ENCODE measurements around the gene LGALS4.
"Not testable (repeated sequence)": the region's sequence is repeated elsewhere in the genome, so short reads cannot be mapped to it uniquely, and the experiment has no call there.

The LGALS4 gene

GRCh38 chr19:38812841-38813320 is at the start of gene LGALS4:
Gene LGALS4 (minus strand): TSS chr19:38812945. CDS start chr19:38812886, 59 bp downstream.
- Mint-ChIP-seq H3K36me3 (peaks cover 29% of the 10 kb centered on the region), H3K4me3 (no peak within 1 kb of the TSS)
- ATAC-seq = peak; percentile 32

GRCh38 chr19:38861368-38861767 is 48.6 kb upstream of the LGALS4 start:
- DNase-seq (ENCODE audit: low spot score in 2 of 2) (no peak), ATAC-seq (no peak)
- H3K4me3 Mint-ChIP-seq = no peak overlapping the region
- H3K4me1 Mint-ChIP-seq = peaks cover 48% of the 10 kb centered on the region
- peaks cover 29% of the 10 kb centered on the region for H3K36me3 Mint-ChIP-seq
- no peak overlapping the region for H3K27ac Mint-ChIP-seq
- no peaks in the 10 kb centered on the region for H3K9me3 Mint-ChIP-seq

More at GRCh38 chr19:38812841-38813320, at the start of gene LGALS4:
- no peaks in the 10 kb centered on the region for H3K9me3 Mint-ChIP-seq
- no peak for DNase-seq (ENCODE audit: low spot score in 2 of 2)
- H3K27ac Mint-ChIP-seq = peak within 1 kb of the TSS; percentile 48
- H3K4me1 Mint-ChIP-seq = no peaks in the 10 kb centered on the region

GRCh38 chr19:38859631-38860204 is 47.0 kb upstream of the LGALS4 start:
- H3K4me1 Mint-ChIP-seq = peaks cover 36% of the 10 kb centered on the region
- not testable (repeated sequence) for H3K9me3 Mint-ChIP-seq; DNase-seq (ENCODE audit: low spot score in 2 of 2); H3K4me3 Mint-ChIP-seq; ATAC-seq
- peaks cover 13% of the 10 kb centered on the region for H3K36me3 Mint-ChIP-seq
- peak overlapping the region; percentile 24 for H3K27ac Mint-ChIP-seq

GRCh38 chr19:38856813-38857212 is 44.1 kb upstream of the LGALS4 start:
- ATAC-seq (no peak), DNase-seq (ENCODE audit: low spot score in 2 of 2) (no peak)
- Mint-ChIP-seq H3K9me3 (no peaks in the 10 kb centered on the region), H3K4me1 (peaks cover 38% of the 10 kb centered on the region), H3K36me3 (peaks cover 16% of the 10 kb centered on the region), H3K4me3 (peak overlapping the region; percentile 44), H3K27ac (peak overlapping the region; percentile 86)

GRCh38 chr19:38855751-38856150 is 43.0 kb upstream of the LGALS4 start:
- DNase-seq (ENCODE audit: low spot score in 2 of 2); ATAC-seq; H3K4me3 Mint-ChIP-seq; H3K9me3 Mint-ChIP-seq; H3K27ac Mint-ChIP-seq: not testable (repeated sequence)
- peaks cover 49% of the 10 kb centered on the region for H3K4me1 Mint-ChIP-seq
- H3K36me3 Mint-ChIP-seq = peaks cover 27% of the 10 kb centered on the region

- H3K9me3 Mint-ChIP-seq, ATAC-seq: not testable (repeated sequence)
Measured at GRCh38 chr19:38854961-38855360, 42.2 kb upstream of the LGALS4 start.

GRCh38 chr19:38853214-38853613 is 40.5 kb upstream of the LGALS4 start:
- Mint-ChIP-seq H3K27ac (peak overlapping the region; percentile 98), H3K4me3 (peak overlapping the region; percentile 94), H3K36me3 (peaks cover 52% of the 10 kb centered on the region), H3K4me1 (peaks cover 50% of the 10 kb centered on the region), H3K9me3 (no peaks in the 10 kb centered on the region)
- ATAC-seq (no peak), DNase-seq (ENCODE audit: low spot score in 2 of 2) (no peak)

More at GRCh38 chr19:38854961-38855360, 42.2 kb upstream of the LGALS4 start:
- H3K27ac Mint-ChIP-seq; DNase-seq (ENCODE audit: low spot score in 2 of 2); H3K4me3 Mint-ChIP-seq: not testable (repeated sequence)
- peaks cover 35% of the 10 kb centered on the region for H3K36me3 Mint-ChIP-seq
- H3K4me1 Mint-ChIP-seq = peaks cover 49% of the 10 kb centered on the region

GRCh38 chr19:38852231-38853044 is 39.7 kb upstream of the LGALS4 start:
- peaks cover 58% of the 10 kb centered on the region for H3K36me3 Mint-ChIP-seq
- ATAC-seq (peak; percentile 34), DNase-seq (ENCODE audit: low spot score in 2 of 2) (peak; percentile 52 to 81)
- peak overlapping the region; percentile 94 for H3K4me3 Mint-ChIP-seq
- no peaks in the 10 kb centered on the region for H3K9me3 Mint-ChIP-seq
- peak overlapping the region; percentile 98 for H3K27ac Mint-ChIP-seq
- peaks cover 50% of the 10 kb centered on the region for H3K4me1 Mint-ChIP-seq

GRCh38 chr19:38851622-38852230 is 39.0 kb upstream of the LGALS4 start:
- Mint-ChIP-seq H3K36me3 (peaks cover 59% of the 10 kb centered on the region), H3K9me3 (no peaks in the 10 kb centered on the region), H3K4me1 (peaks cover 50% of the 10 kb centered on the region), H3K27ac (peak overlapping the region; percentile 98), H3K4me3 (peak overlapping the region; percentile 94)
- DNase-seq (ENCODE audit: low spot score in 2 of 2) (peak; percentile 88 to 95), ATAC-seq (peak; percentile 12)

GRCh38 chr19:38850976-38851621 is 38.4 kb upstream of the LGALS4 start:
- ATAC-seq (no peak), DNase-seq (ENCODE audit: low spot score in 2 of 2) (peak in 1 of 2 donors; percentile 81)
- Mint-ChIP-seq H3K9me3 (no peaks in the 10 kb centered on the region), H3K4me3 (peak overlapping the region; percentile 94), H3K4me1 (peaks cover 48% of the 10 kb centered on the region), H3K36me3 (peaks cover 65% of the 10 kb centered on the region), H3K27ac (peak overlapping the region; percentile 98)

GRCh38 chr19:38850436-38850975 is 37.8 kb upstream of the LGALS4 start:
- no peak for DNase-seq (ENCODE audit: low spot score in 2 of 2)
- H3K4me3 Mint-ChIP-seq = peak overlapping the region; percentile 94
- H3K9me3 Mint-ChIP-seq = no peaks in the 10 kb centered on the region
- ATAC-seq = peak; percentile 86
- peak overlapping the region; percentile 98 for H3K27ac Mint-ChIP-seq
- peaks cover 54% of the 10 kb centered on the region for H3K4me1 Mint-ChIP-seq
- peaks cover 71% of the 10 kb centered on the region for H3K36me3 Mint-ChIP-seq

GRCh38 chr19:38849860-38850435 is 37.2 kb upstream of the LGALS4 start, which contains the start of gene HNRNPL:
Gene HNRNPL (minus strand): TSS chr19:38849986. CDS start chr19:38849966, 20 bp downstream.
- DNase-seq (ENCODE audit: low spot score in 2 of 2) (peak; percentile 100), ATAC-seq (peak; percentile 76)
- Mint-ChIP-seq H3K27ac (peak within 1 kb of the TSS; percentile 98), H3K9me3 (no peaks in the 10 kb centered on the region), H3K4me3 (peak within 1 kb of the TSS; percentile 94), H3K4me1 (peaks cover 59% of the 10 kb centered on the region), H3K36me3 (peaks cover 77% of the 10 kb centered on the region)

- DNase-seq (ENCODE audit: low spot score in 2 of 2) = peak; percentile 98 to 99
- H3K4me1 Mint-ChIP-seq = peaks cover 64% of the 10 kb centered on the region
- peak; percentile 39 for ATAC-seq
- H3K36me3 Mint-ChIP-seq = peaks cover 83% of the 10 kb centered on the region
- no peaks in the 10 kb centered on the region for H3K9me3 Mint-ChIP-seq
- H3K27ac Mint-ChIP-seq = peak overlapping the region; percentile 98
- H3K4me3 Mint-ChIP-seq = peak overlapping the region; percentile 94
Measured at GRCh38 chr19:38849147-38849859, 36.6 kb upstream of the LGALS4 start.
